Epithelial cell of esophagus (primary cell): ENCODE data around the gene CYFIP2.

Experiments used
- DNase-seq: peaks from one replicate; pipeline ENCODE4 v3.0.0; 2010; ENCODE audit warnings: low read depth
- H3K4me3 ChIP-seq: 2 replicates; pipeline ENCODE4 v1.5.1; 2011; ENCODE audit warnings: mild to moderate bottlenecking, low read length, control low read depth
- TF ChIP-seq, protein P1 (sequence below): IDR thresholded peaks from 2 replicates; pipeline ENCODE4 v1.5.1; 2011; ENCODE audit warnings: low read depth, mild to moderate bottlenecking, low read length, control low read depth, inconsistent platforms; ENCODE audit not compliant: insufficient read depth; ENCODE audit errors: missing control alignments

The CYFIP2 gene

DNA sequence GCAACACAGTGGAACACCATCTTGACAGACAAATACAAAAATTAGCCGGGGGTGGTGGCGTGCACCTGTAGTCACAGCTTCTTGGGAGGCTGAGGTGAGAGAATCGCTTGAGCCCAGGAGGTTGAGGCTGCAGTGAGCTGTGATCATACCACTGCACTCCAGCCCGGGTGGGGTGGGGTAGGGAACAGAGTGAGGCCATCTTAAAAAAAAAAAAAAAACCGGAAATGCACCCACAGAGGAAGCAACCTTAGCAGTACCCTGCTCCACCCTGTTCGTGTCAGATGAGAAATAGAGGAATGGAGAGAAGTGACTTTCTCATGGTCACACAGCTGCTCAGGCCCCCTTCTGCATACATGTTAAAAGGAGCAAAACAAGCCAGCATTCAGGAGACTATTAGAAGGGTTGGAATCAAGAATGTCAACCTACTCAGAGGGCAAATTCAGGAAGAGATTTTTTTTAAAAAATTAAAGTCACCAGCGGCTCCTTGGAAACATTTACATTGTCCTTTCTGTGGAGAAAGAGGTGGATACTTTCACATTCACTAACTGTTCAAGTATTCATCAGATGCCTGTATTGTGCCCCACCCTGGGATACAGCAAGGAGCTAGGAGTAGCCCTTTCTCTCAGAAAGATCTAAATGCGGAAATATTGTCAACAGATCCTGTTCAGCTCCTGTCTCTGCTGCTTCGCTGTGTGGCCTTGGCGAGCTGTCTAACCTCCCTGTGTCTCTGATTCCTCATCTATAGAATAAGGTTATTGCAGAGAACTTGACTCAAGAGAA lies 41.0 kb downstream of the CYFIP2 start:
- no peak for DNase-seq

DNA sequence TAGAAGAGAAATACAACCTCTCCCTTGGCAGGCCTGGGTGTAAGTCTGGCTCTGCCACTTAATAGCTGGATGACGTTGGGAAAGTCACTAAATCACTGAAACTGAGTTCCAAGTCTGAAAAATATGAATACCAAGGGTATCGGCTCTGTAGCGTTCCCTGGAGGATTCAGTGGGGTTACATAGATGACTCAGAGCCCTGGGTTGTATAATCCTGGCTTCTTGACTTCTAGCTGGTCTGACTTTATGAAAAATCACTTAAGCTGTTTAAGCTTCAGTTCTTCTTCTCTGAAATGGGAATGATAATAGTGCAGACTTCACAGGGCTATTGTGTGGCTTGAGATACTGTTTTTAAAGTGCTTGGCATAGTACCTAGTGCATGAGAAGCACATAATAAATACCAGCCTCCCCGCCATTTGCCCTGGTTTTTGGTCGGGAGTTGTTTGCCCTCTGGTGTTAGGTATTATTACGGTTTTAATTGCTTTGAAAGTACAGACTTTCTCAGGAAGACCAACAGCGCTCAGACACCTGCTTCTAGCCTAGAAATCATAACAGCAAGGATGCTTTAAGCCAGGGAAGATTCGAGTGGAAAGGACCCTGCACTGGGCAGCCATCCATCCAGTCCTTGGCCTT lies 43.0 kb downstream of the CYFIP2 start:
- no peak overlapping the region for H3K4me3 ChIP-seq
- DNase-seq, result no peak
- TF ChIP-seq, protein P1, sequence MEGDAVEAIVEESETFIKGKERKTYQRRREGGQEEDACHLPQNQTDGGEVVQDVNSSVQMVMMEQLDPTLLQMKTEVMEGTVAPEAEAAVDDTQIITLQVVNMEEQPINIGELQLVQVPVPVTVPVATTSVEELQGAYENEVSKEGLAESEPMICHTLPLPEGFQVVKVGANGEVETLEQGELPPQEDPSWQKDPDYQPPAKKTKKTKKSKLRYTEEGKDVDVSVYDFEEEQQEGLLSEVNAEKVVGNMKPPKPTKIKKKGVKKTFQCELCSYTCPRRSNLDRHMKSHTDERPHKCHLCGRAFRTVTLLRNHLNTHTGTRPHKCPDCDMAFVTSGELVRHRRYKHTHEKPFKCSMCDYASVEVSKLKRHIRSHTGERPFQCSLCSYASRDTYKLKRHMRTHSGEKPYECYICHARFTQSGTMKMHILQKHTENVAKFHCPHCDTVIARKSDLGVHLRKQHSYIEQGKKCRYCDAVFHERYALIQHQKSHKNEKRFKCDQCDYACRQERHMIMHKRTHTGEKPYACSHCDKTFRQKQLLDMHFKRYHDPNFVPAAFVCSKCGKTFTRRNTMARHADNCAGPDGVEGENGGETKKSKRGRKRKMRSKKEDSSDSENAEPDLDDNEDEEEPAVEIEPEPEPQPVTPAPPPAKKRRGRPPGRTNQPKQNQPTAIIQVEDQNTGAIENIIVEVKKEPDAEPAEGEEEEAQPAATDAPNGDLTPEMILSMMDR, result no peak

More for the DNA sequence above, 41.0 kb downstream of the CYFIP2 start:
- TF ChIP-seq, protein P1, result no peak
- no peak overlapping the region for H3K4me3 ChIP-seq

DNA sequence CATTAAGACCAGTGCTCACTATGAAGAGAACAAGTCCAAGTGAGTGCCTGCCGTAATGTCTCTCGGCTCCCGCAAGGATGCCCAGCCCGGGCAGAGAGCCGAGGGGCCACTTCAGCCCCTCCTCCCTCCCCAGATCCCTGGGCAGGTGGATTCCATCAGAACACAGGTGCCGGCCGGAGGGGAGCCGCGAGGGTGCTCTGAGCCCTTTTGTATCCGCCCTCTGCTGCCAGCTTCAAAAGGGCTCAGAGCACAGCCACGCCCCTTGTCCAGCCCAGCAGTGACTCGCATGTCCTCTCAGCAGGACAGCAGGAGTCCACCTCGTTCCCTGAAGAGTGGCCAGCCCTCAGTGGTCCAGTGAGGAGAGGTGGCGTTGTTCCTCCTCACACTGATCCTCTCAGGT lies 43.9 kb downstream of the CYFIP2 start:
- H3K4me3 ChIP-seq, result no peak overlapping the region
- TF ChIP-seq, protein P1, result no peak
- no peak for DNase-seq

DNA sequence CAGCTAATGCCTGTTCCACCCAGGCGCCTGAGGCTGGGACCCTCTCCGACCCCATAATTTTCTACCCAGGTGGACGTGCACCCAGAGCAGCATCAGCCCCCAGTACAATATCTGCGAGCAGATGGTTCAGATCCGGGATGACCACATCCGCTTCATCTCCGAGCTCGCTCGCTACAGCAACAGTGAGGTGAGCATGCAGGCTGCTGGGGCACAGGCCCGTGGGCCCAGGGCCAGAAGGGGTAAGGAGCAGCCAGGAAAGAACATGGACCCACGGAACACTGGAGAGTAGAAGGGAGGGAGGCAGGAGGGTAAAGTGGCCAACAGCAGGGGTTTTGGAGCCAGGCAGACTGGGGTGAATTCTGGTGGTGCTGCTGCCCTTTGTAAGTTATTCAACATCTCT lies 45.7 kb downstream of the CYFIP2 start:
- TF ChIP-seq, protein P1, result no peak
- H3K4me3 ChIP-seq, result no peak overlapping the region
- no peak for DNase-seq

DNA sequence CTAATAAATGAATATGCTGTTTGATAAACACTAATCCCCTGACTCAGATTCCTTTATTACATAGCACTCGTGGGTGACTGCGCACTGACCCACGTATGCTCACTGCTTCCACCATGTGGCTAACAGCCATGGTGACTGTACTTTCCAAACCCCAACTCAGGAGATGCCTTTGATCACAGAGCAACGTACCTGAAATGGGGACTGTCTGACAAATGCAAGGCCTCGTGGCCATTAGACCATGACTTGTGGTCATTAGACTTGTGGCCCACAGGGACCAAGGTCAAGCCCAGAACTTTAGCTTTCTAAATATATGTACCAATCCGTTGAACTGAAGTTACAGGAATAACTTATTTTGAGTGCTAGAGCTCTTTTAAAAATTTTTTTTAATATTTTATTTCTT lies 46.6 kb downstream of the CYFIP2 start:
- H3K4me3 ChIP-seq, result no peak overlapping the region
- TF ChIP-seq, protein P1, result peak; percentile 89
- peak; percentile 75 for DNase-seq

DNA sequence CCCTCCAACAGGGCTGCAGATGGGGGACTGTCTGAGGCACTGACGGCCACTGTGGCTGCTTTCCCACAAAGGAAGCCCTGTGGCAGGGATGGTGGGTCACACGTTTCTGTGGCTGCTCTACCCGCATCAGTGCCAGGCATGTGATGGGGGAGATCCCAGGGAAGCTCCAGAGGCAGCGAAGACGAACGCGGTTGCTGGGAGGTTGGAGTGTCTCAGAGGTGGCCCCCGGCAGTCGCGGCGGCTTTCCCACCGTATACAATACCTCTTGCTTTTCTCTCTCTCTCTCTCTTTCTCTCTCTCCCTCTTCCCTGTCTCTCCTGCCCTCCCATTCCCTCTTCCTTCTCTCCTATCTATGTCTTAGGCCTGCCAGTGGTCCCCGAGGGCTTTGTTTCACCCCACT lies 56.7 kb downstream of the CYFIP2 start:
- H3K4me3 ChIP-seq, result no peak overlapping the region
- DNase-seq, result no peak
- TF ChIP-seq, protein P1, result no peak
